ENCODE measurements around the gene INTS11. TPM values are rescaled to one million over a fixed set of nuclear protein-coding genes. Genes with fewer than 3 reads are reported as not detected.

The INTS11 gene
- total RNA-seq, 1 donor from 2014 or later = 84.8 TPM

DNA sequence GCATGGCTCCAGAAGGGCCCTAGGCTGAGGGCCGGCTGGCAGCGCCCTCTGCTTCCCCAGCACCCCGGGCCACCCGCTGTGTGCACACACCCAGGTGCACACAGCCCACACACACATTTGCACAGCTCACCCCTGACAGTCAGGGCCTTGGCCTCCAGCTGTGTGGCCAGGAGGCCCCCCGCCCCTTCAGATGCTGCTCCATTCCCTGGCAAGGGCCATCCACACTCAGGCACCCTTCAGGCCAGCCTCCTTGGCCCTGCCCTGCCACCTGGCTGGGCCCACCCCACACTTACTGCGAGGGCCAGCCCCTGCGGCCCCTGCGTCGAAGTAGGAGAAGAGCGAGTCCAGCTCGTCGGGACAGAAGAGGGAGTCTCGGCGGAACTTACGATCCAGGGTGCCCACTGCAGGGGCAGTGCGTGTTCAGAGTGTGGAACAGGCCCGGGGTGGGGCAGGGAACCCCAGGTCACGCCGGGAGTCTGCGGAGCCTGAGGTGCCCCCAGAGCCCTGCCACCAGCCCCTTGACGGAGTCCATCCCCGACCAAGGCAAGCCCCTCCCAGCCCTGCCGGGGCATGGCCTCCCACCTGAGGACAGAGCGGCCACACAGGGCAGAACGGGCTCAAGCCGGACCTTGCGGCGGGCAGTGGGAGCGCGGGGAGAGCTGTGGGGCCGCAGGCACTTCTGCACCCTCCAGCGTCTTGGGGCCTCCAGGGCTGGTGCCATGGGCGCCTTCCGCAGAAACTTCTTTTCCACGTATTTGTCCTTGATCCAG lies 29.1 kb downstream of the INTS11 start:
- no peak overlapping the region for H3K4me2 ChIP-seq (ENCODE audit: low read length)
- no peak overlapping the region for H3K27ac Mint-ChIP-seq (ENCODE audit: unreplicated experiment)
- no peaks in the 10 kb centered on the region for H3K9me3 Mint-ChIP-seq (ENCODE audit: unreplicated experiment)
- no peaks in the 10 kb centered on the region for H3K27me3 ChIP-seq (ENCODE audit: insufficient read depth, low read length)
- H3K27ac ChIP-seq (ENCODE audit: low read depth, low read length) = no peak overlapping the region
- H3K36me3 ChIP-seq (ENCODE audit: insufficient read depth, low read length) = no peaks in the 10 kb centered on the region
- H3K9ac ChIP-seq (ENCODE audit: low read length) = no peak overlapping the region
- no peak overlapping the region for H3K4me3 ChIP-seq (ENCODE audit: insufficient read depth, low read depth, low read length)
- H3K4me3 Mint-ChIP-seq (ENCODE audit: unreplicated experiment) = no peak overlapping the region
- H3K4me1 ChIP-seq (ENCODE audit: insufficient read depth, low read length) = no peaks in the 10 kb centered on the region
- no peak for DNase-seq (ENCODE audit: low read depth)
- H3K9me3 ChIP-seq (ENCODE audit: insufficient read depth, low read depth, low read length) = no peaks in the 10 kb centered on the region
- H2AFZ ChIP-seq (ENCODE audit: low read depth, low read length) = no peak overlapping the region
- H3K27me3 Mint-ChIP-seq (ENCODE audit: low read depth, unreplicated experiment) = no peaks in the 10 kb centered on the region
- no peaks in the 10 kb centered on the region for H3K36me3 Mint-ChIP-seq (ENCODE audit: low read depth, unreplicated experiment)
- no peak for FAIRE-seq
- no peaks in the 10 kb centered on the region for H3K79me2 ChIP-seq (ENCODE audit: insufficient read depth, low read length)
- H4K20me1 ChIP-seq (ENCODE audit: insufficient read depth, low read length) = peaks cover 24% of the 10 kb centered on the region
- H3K4me1 Mint-ChIP-seq (ENCODE audit: low read depth, unreplicated experiment) = no peaks in the 10 kb centered on the region
- TF ChIP-seq, protein P1, sequence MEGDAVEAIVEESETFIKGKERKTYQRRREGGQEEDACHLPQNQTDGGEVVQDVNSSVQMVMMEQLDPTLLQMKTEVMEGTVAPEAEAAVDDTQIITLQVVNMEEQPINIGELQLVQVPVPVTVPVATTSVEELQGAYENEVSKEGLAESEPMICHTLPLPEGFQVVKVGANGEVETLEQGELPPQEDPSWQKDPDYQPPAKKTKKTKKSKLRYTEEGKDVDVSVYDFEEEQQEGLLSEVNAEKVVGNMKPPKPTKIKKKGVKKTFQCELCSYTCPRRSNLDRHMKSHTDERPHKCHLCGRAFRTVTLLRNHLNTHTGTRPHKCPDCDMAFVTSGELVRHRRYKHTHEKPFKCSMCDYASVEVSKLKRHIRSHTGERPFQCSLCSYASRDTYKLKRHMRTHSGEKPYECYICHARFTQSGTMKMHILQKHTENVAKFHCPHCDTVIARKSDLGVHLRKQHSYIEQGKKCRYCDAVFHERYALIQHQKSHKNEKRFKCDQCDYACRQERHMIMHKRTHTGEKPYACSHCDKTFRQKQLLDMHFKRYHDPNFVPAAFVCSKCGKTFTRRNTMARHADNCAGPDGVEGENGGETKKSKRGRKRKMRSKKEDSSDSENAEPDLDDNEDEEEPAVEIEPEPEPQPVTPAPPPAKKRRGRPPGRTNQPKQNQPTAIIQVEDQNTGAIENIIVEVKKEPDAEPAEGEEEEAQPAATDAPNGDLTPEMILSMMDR (IDR thresholded peaks at IDR 0.05; ENCODE audit: insufficient read depth, low read depth, low read length) = no peak
- no peak for TF ChIP-seq EZH2 (IDR thresholded peaks at IDR 0.05; ENCODE audit: insufficient read depth, low read length)

DNA sequence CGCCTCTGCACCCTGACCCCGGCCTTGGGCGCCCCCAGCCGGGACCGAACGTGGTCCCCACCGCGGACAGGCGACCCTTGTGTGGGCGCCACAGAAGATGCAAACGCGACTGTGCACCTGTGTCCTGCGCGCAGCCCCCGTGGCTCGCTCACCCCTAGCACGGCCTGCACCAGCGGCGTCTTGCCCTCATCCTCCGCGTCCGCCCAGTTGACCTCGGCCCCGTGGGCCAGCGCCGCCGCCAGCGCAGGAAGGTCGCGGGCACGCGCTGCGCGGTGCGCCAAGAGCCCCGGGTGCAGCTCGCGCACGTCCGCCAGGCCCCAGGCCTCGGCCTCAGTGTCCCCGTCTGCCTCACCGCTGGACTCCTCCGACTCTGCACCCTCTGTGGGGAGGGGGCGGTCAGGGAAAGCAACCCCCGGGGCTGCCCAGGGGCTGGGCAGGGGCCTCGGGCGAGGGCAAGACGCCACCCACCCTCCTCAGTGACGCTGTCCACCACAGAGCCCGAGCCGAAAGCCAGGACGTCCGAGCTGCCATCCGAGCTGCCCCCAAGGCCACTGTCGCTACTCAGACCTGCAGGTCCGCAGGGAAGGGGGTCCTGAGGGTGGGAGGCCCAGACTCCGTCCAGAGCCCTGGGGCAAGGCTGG lies 30.1 kb downstream of the INTS11 start:
- H3K27ac Mint-ChIP-seq (ENCODE audit: unreplicated experiment) = no peak overlapping the region
- no peaks in the 10 kb centered on the region for H3K9me3 Mint-ChIP-seq (ENCODE audit: unreplicated experiment)
- H3K27me3 Mint-ChIP-seq (ENCODE audit: low read depth, unreplicated experiment) = no peaks in the 10 kb centered on the region
- no peak overlapping the region for H3K4me3 ChIP-seq (ENCODE audit: insufficient read depth, low read depth, low read length)
- H3K36me3 ChIP-seq (ENCODE audit: insufficient read depth, low read length) = no peaks in the 10 kb centered on the region
- no peak overlapping the region for H3K4me2 ChIP-seq (ENCODE audit: low read length)
- peaks cover 15% of the 10 kb centered on the region for H4K20me1 ChIP-seq (ENCODE audit: insufficient read depth, low read length)
- H3K9me3 ChIP-seq (ENCODE audit: insufficient read depth, low read depth, low read length) = no peaks in the 10 kb centered on the region
- H2AFZ ChIP-seq (ENCODE audit: low read depth, low read length) = no peak overlapping the region
- DNase-seq (ENCODE audit: low read depth) = no peak
- H3K4me1 ChIP-seq (ENCODE audit: insufficient read depth, low read length) = no peaks in the 10 kb centered on the region
- no peak overlapping the region for H3K4me3 Mint-ChIP-seq (ENCODE audit: unreplicated experiment)
- H3K79me2 ChIP-seq (ENCODE audit: insufficient read depth, low read length) = no peaks in the 10 kb centered on the region
- H3K4me1 Mint-ChIP-seq (ENCODE audit: low read depth, unreplicated experiment) = no peaks in the 10 kb centered on the region
- TF ChIP-seq EZH2 (IDR thresholded peaks at IDR 0.05; ENCODE audit: insufficient read depth, low read length) = no peak
- TF ChIP-seq, protein P1 (IDR thresholded peaks at IDR 0.05; ENCODE audit: insufficient read depth, low read depth, low read length) = no peak
- no peaks in the 10 kb centered on the region for H3K27me3 ChIP-seq (ENCODE audit: insufficient read depth, low read length)
- FAIRE-seq = no peak
- H3K36me3 Mint-ChIP-seq (ENCODE audit: low read depth, unreplicated experiment) = no peaks in the 10 kb centered on the region
- H3K9ac ChIP-seq (ENCODE audit: low read length) = no peak overlapping the region
- H3K27ac ChIP-seq (ENCODE audit: low read depth, low read length) = no peak overlapping the region

All from astrocyte (in vitro differentiated cells and primary cell).